Stomach (tissue), 9 donors: ENCODE measurements around the gene SLC25A31. TPM values are rescaled to one million over a fixed set of nuclear protein-coding genes. Genes with fewer than 3 reads are reported as not detected.

ENCODE experiments used
- DNase-seq, 2 donors: peaks; one replicate each; pipeline versions ENCODE4 v3.0.0 to v3.0.0-alpha.2; 2013 to 2019
- H3K27ac ChIP-seq, 5 donors: fragments of 200-600 bp in 4 of 5; sonication (generic) in 4 of 5; one replicate each; pipeline ENCODE4 v1.5.1; 2013 to 2019; ENCODE audit warnings: mild to moderate bottlenecking in 1 of 5, moderate library complexity in 1 of 5
- H3K27me3 ChIP-seq, 3 donors: fragments of 200-600 bp; sonication (generic); one replicate each; pipeline ENCODE4 v1.5.1; 2017 to 2019; ENCODE audit warnings: mixed run types in 1 of 3
- H3K36me3 ChIP-seq, 4 donors: fragments of 200-600 bp; sonication (generic); 1 replicate in 3 of 4; 2 replicates in 1 of 4; pipeline ENCODE4 v1.5.1; 2016 to 2019
- H3K4me1 ChIP-seq, 4 donors: fragments of 200-600 bp; sonication (generic); one replicate each; pipeline ENCODE4 v1.5.1; 2016 to 2019
- H3K4me3 ChIP-seq, 4 donors: fragments of 200-600 bp; sonication (generic) in 3 of 4; one replicate each; pipeline ENCODE4 v1.5.1; 2016 to 2019; ENCODE audit warnings: mild to moderate bottlenecking in 1 of 4
- H3K9me3 ChIP-seq, 4 donors: fragments of 200-600 bp; sonication (generic); one replicate each; pipeline ENCODE4 v1.5.1; 2016 to 2019
- CTCF ChIP-seq, 7 experiments: fragments of 450-650 bp in 4 of 7; fragments of 200-600 bp in 3 of 7; sonication (generic) in 3 of 7; IDR thresholded peaks; one replicate each; pipeline ENCODE4 v1.5.1; 2016 to 2019; ENCODE audit warnings: antibody characterized with exemption in 7 of 7, control low read depth in 2 of 7, mild to moderate bottlenecking in 1 of 7
- EP300 ChIP-seq: sonication (generic); formaldehyde crosslinking; IDR thresholded peaks from one replicate; pipeline ENCODE4 v1.6.1; 2017; ENCODE audit warnings: antibody characterized with exemption
- POLR2A ChIP-seq, 4 donors: fragments of 450-650 bp; IDR thresholded peaks; one replicate each; pipeline ENCODE4 v1.6.1; 2016; ENCODE audit warnings: antibody characterized with exemption in 4 of 4, control low read depth in 2 of 4, mild to moderate bottlenecking in 1 of 4, moderate library complexity in 1 of 4
- POLR2AphosphoS5 ChIP-seq, 3 donors: sonication (generic); formaldehyde crosslinking; IDR thresholded peaks; one replicate each; pipeline ENCODE4 v1.6.1; 2016; ENCODE audit warnings: antibody characterized with exemption in 3 of 3
- WGBS, 5 donors: extraction: QIAGEN DNeasy Blood & Tissue Kit in 3 of 5; methylation state at CpG; one replicate each; pipeline versions ENCODE4 v1.1.5 to v1.1.7; 2013 to 2018; 5-methylcytosine and 5-hydroxymethylcytosine counted together
- intact Hi-C: fragments of 100-400 bp; cut with DNase I; formaldehyde crosslinking; loops from one replicate; pipeline ENCODE4 v1.15.1; 2023; ENCODE audit warnings: low total_unique reads
- polyA plus RNA-seq, 3 donors: library from polyadenylated mRNA; stranded (reverse); fragments of 200-250 nt; gene quantifications; one replicate each; pipeline ENCODE4 v1.2.3, GENCODE V29; 2013
- total RNA-seq, 5 donors: library from RNA; depleted of rRNA; stranded (reverse); fragments of >200 nt; gene quantifications; one replicate each; pipeline versions ENCODE4 v1.1.0 to v1.2.3, GENCODE V29; 2014 to 2016
- donor health status: healthy with polysubstance abuse.
- donor health status: Bipolar disorder and iron deficiency.
- donor health status: healthy.

Gene SLC25A31
- total and polyA plus RNA-seq, 8 donors = not detected

GRCh38 chr4:127772769-127773671 lies 42.8 kb downstream of the SLC25A31 start:
- intact Hi-C loops = no loop called here
- Histone ChIP-seq H3K27me3 (no peaks in the 10 kb centered on the region), H3K4me3 (no peak overlapping the region), H3K27ac (no peak overlapping the region), H3K4me1 (no peaks in the 10 kb centered on the region), H3K9me3 (no peaks in the 10 kb centered on the region), H3K36me3 (no peaks in the 10 kb centered on the region)
- no peak for TF ChIP-seq POLR2A (IDR thresholded peaks at IDR 0.05)
- WGBS, 5 donors = 85 to 91% (median 86%) methylated on average over 10 of the region's 10 CpGs
- DNase-seq = no peak

GRCh38 chr4:127775843-127776242 lies 45.6 kb downstream of the SLC25A31 start:
- H3K36me3 ChIP-seq = no peaks in the 10 kb centered on the region
- H3K27ac ChIP-seq = no peak overlapping the region
- intact Hi-C loops = no loop called here
- no peak for TF ChIP-seq POLR2AphosphoS5 (IDR thresholded peaks at IDR 0.05)
- TF ChIP-seq EP300 = no peak
- TF ChIP-seq CTCF (IDR thresholded peaks at IDR 0.05) = no peak
- TF ChIP-seq POLR2A (IDR thresholded peaks at IDR 0.05) = no peak
- DNase-seq = no peak
- H3K9me3 ChIP-seq = no peaks in the 10 kb centered on the region
- no peak overlapping the region for H3K4me3 ChIP-seq
- WGBS, 5 donors = 93 to 100% (median 94%) methylated on average over 4 of the region's 4 CpGs
- no peaks in the 10 kb centered on the region for H3K4me1 ChIP-seq
- no peaks in the 10 kb centered on the region for H3K27me3 ChIP-seq

GRCh38 chr4:127776620-127777019 lies 46.4 kb downstream of the SLC25A31 start:
- H3K27me3 ChIP-seq = no peaks in the 10 kb centered on the region
- 78 to 91% (median 83%) methylated on average over 2 of the region's 2 CpGs for WGBS, 5 donors
- H3K27ac ChIP-seq = no peak overlapping the region
- no peak for DNase-seq
- intact Hi-C loops = no loop called here
- H3K4me3 ChIP-seq = no peak overlapping the region
- TF ChIP-seq CTCF (IDR thresholded peaks at IDR 0.05) (no peak), EP300 (no peak), POLR2AphosphoS5 (IDR thresholded peaks at IDR 0.05) (no peak), POLR2A (IDR thresholded peaks at IDR 0.05) (no peak)
- no peaks in the 10 kb centered on the region for H3K9me3 ChIP-seq
- peaks cover 0 to 6% (median 5%) of the 10 kb centered on the region in 4 donors for H3K4me1 ChIP-seq
- no peaks in the 10 kb centered on the region for H3K36me3 ChIP-seq

GRCh38 chr4:127777487-127777886 lies 47.3 kb downstream of the SLC25A31 start:
- intact Hi-C loops = no loop called here
- Histone ChIP-seq H3K27me3 (no peaks in the 10 kb centered on the region), H3K36me3 (no peaks in the 10 kb centered on the region), H3K4me3 (no peak overlapping the region), H3K4me1 (peaks cover 0 to 13% (median 9%) of the 10 kb centered on the region in 4 donors), H3K27ac (no peak overlapping the region), H3K9me3 (no peaks in the 10 kb centered on the region)
- WGBS, 5 donors = 53 to 65% (median 61%) methylated on average over 3 of the region's 3 CpGs
- peak in 1 of 2 donors; percentile 5 for DNase-seq
- TF ChIP-seq POLR2A (IDR thresholded peaks at IDR 0.05) (no peak), EP300 (no peak), CTCF (IDR thresholded peaks at IDR 0.05) (no peak), POLR2AphosphoS5 (IDR thresholded peaks at IDR 0.05) (no peak)

- no peaks in the 10 kb centered on the region for H3K36me3 ChIP-seq
- no peaks in the 10 kb centered on the region for H3K9me3 ChIP-seq
- H3K4me3 ChIP-seq = no peak overlapping the region
- H3K27ac ChIP-seq = no peak overlapping the region
- peaks cover 0 to 19% (median 9%) of the 10 kb centered on the region in 4 donors for H3K4me1 ChIP-seq
- no peaks in the 10 kb centered on the region for H3K27me3 ChIP-seq
- TF ChIP-seq POLR2AphosphoS5 (IDR thresholded peaks at IDR 0.05) (no peak), POLR2A (IDR thresholded peaks at IDR 0.05) (no peak), EP300 (no peak), CTCF (IDR thresholded peaks at IDR 0.05) (no peak)
- WGBS, 5 donors = 24 to 29% (median 27%) methylated on average over 2 of the region's 2 CpGs
- DNase-seq = peak in 1 of 2 donors; percentile 57
- intact Hi-C loops = no loop called here
Observed at GRCh38 chr4:127778102-127778501, 47.9 kb downstream of the SLC25A31 start.
